Heart left ventricle (tissue), 16 donors: ENCODE results near the gene CBX2. TPM values are rescaled to one million over a fixed set of nuclear protein-coding genes. Genes with fewer than 3 reads are reported as not detected.

Experiments
- ATAC-seq, 4 donors: fragments of 200-7000 bp; cut with Tn5 transposase; one replicate each; pipeline ENCODE4 v1.9.1; 2020 to 2022; ENCODE audit warnings: moderate library complexity in 4 of 4, mild to moderate bottlenecking in 3 of 4, moderate number of reproducible peaks in 1 of 4
- DNase-seq, 5 donors: peaks; one replicate each; pipeline ENCODE4 v3.0.0-alpha.2; 2020
- H3K27ac ChIP-seq, 12 donors: fragments of 200-600 bp; sonication (generic) in 4 of 12; one replicate each; pipeline versions ENCODE4 v1.5.0 to v1.8.0; 2016 to 2022; ENCODE audit warnings: mild to moderate bottlenecking in 2 of 12
- H3K27me3 ChIP-seq, 9 donors: fragments of 200-600 bp; sonication (generic) in 2 of 9; one replicate each; pipeline versions ENCODE4 v1.5.1 to v1.8.0; 2016 to 2022; ENCODE audit warnings: mild to moderate bottlenecking in 3 of 9
- H3K36me3 ChIP-seq, 9 donors: fragments of 200-600 bp; sonication (generic) in 2 of 9; one replicate each; pipeline versions ENCODE4 v1.5.0 to v1.8.0; 2018 to 2022; ENCODE audit warnings: mild to moderate bottlenecking in 2 of 9
- H3K4me1 ChIP-seq, 12 donors: fragments of 200-600 bp; sonication (generic) in 4 of 12; one replicate each; pipeline versions ENCODE4 v1.5.0 to v1.8.0; 2016 to 2022; ENCODE audit warnings: mild to moderate bottlenecking in 3 of 12
- H3K4me3 ChIP-seq, 12 donors: fragments of 200-600 bp; sonication (generic) in 4 of 12; one replicate each; pipeline versions ENCODE4 v1.5.0 to v1.8.0; 2017 to 2022; ENCODE audit warnings: mild to moderate bottlenecking in 9 of 12, moderate library complexity in 4 of 12
- H3K9me3 ChIP-seq, 12 donors: fragments of 200-600 bp; sonication (generic) in 4 of 12; one replicate each; pipeline versions ENCODE4 v1.5.0 to v1.8.0; 2016 to 2022; ENCODE audit warnings: mild to moderate bottlenecking in 1 of 12
- POLR2A ChIP-seq, 2 donors: fragments of 450-650 bp; IDR thresholded peaks; one replicate each; pipeline ENCODE4 v1.6.1; 2017; ENCODE audit warnings: antibody characterized with exemption in 2 of 2, mild to moderate bottlenecking in 2 of 2, moderate library complexity in 2 of 2
- WGBS, 4 donors: extraction: QIAGEN DNeasy Blood & Tissue Kit in 2 of 4; methylation state at CpG; one replicate each; pipeline versions ENCODE4 v1.1.5 to v1.1.7; 2013 to 2018; 5-methylcytosine and 5-hydroxymethylcytosine counted together
- intact Hi-C, 10 donors: fragments of 100-400 bp; cut with DNase I; formaldehyde crosslinking; loops; one replicate each; pipeline versions ENCODE4 v1.11.1 to v1.14.2; 2022
- polyA plus RNA-seq, 2 donors: library from polyadenylated mRNA; stranded (reverse); fragments of 200-250 nt; gene quantifications; one replicate each; pipeline ENCODE4 v1.2.3, GENCODE V29; 2013
- total RNA-seq, 9 donors: library from RNA; depleted of rRNA in 2 of 9; stranded (reverse); fragments of >200 nt in 2 of 9; fragmentation: NEBNext Ultra II Directional in 3 of 9; extraction: Animal tissue kit (Norgen Biotek cat#: 25700) in 3 of 9; gene quantifications; one replicate each; pipeline versions ENCODE4 v1.1.0 to v1.2.4, GENCODE V29; 2016 to 2023
- TF ChIP-seq, protein P1 (sequence below), 12 donors: fragments of 200-600 bp; sonication (generic) in 4 of 12; IDR thresholded peaks; one replicate each; pipeline versions ENCODE4 v1.5.0 to v1.8.0; 2018 to 2022; ENCODE audit warnings: antibody characterized with exemption in 12 of 12, mild to moderate bottlenecking in 5 of 12
- donor health status: ischemic (EF 13 %, LVEDD 7.1; RV severe dilation, severe dysfunction).
- donor health status: healthy with polysubstance abuse.
- donor health status: DM: no; HTN: yes; CAD: no.
- donor health status: DM: no; HTN: no; CAD: no.
- donor health status: ischemic (EF 25% LVEDD 6.9; RV normal size, moderate dysfunction).
- donor health status: ischemic (EF 25% LVEDD 5.7; RV mildly dilated, moderate dysfunction).
- donor health status: healthy.
- donor health status: DM: yes; HTN: yes; CAD: no.
- donor health status: ischemic (EF 35%, LVEDD 5.7; RV mildly dilated, moderate dysfunction).
- donor health status: nonischemic (EF 11% LVEDD 7.7; RV severe dilation, severe dysfunction).
- donor health status: DM: yes; HTN: yes; CAD: no.
- donor health status: PGD.
- donor health status: ischemic (EF 29% LVEDD 5.4; RV normal size, mild dysfunction).
- donor health status: nonischemic (EF 23%, LVEDD 6.1; RV moderate dilation, normal function).

Gene CBX2
- total and polyA plus RNA-seq, 11 donors, result 2.4 to 4.3 (median 3.1) TPM

GRCh38 chr17:79781736-79782575, 4.0 kb downstream of the CBX2 start:
- no peaks in the 10 kb centered on the region for H3K9me3 ChIP-seq
- peaks cover 0 to 7% (median 0%) of the 10 kb centered on the region in 9 donors for H3K36me3 ChIP-seq
- no peak overlapping the region for H3K4me3 ChIP-seq
- ATAC-seq, result no peak
- 70 to 86% (median 80%) methylated on average over 27 of the region's 27 CpGs for WGBS, 4 donors
- intact Hi-C loops, result loop anchor here in 2 of 10 donors (10.0 kb wide), 2 partner anchors 133 to 213 kb away; no protein-coding TSS in a partner anchor
- H3K4me1 ChIP-seq, result peaks cover 0 to 44% (median 19%) of the 10 kb centered on the region in 12 donors
- TF ChIP-seq, protein P1, sequence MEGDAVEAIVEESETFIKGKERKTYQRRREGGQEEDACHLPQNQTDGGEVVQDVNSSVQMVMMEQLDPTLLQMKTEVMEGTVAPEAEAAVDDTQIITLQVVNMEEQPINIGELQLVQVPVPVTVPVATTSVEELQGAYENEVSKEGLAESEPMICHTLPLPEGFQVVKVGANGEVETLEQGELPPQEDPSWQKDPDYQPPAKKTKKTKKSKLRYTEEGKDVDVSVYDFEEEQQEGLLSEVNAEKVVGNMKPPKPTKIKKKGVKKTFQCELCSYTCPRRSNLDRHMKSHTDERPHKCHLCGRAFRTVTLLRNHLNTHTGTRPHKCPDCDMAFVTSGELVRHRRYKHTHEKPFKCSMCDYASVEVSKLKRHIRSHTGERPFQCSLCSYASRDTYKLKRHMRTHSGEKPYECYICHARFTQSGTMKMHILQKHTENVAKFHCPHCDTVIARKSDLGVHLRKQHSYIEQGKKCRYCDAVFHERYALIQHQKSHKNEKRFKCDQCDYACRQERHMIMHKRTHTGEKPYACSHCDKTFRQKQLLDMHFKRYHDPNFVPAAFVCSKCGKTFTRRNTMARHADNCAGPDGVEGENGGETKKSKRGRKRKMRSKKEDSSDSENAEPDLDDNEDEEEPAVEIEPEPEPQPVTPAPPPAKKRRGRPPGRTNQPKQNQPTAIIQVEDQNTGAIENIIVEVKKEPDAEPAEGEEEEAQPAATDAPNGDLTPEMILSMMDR (IDR thresholded peaks at IDR 0.05), result no peak
- no peak for TF ChIP-seq POLR2A (IDR thresholded peaks at IDR 0.05)
- peaks cover 0 to 38% (median 3%) of the 10 kb centered on the region in 9 donors for H3K27me3 ChIP-seq
- no peak overlapping the region for H3K27ac ChIP-seq
- peak in 1 of 5 donors; percentile 54 for DNase-seq

- intact Hi-C loops, result loop anchor here in 2 of 10 donors (10.0 kb wide), 2 partner anchors 131 to 211 kb away; no protein-coding TSS in a partner anchor
- Histone ChIP-seq H3K36me3 (peaks cover 0 to 7% (median 0%) of the 10 kb centered on the region in 9 donors), H3K4me3 (no peak overlapping the region), H3K27ac (no peak overlapping the region), H3K9me3 (no peaks in the 10 kb centered on the region), H3K4me1 (peaks cover 0 to 27% (median 6%) of the 10 kb centered on the region in 12 donors), H3K27me3 (peaks cover 2 to 40% (median 15%) of the 10 kb centered on the region in 9 donors)
- DNase-seq (peak in 1 of 5 donors; percentile 42), ATAC-seq (no peak)
- 96 to 97% (median 96%) methylated on average over 15 to 18 of the region's 18 CpGs for WGBS, 4 donors
- TF ChIP-seq, protein P1 (IDR thresholded peaks at IDR 0.05), result no peak
- no peak for TF ChIP-seq POLR2A (IDR thresholded peaks at IDR 0.05)
Observed at GRCh38 chr17:79783891-79784290, 5.9 kb downstream of the CBX2 start.

DNA sequence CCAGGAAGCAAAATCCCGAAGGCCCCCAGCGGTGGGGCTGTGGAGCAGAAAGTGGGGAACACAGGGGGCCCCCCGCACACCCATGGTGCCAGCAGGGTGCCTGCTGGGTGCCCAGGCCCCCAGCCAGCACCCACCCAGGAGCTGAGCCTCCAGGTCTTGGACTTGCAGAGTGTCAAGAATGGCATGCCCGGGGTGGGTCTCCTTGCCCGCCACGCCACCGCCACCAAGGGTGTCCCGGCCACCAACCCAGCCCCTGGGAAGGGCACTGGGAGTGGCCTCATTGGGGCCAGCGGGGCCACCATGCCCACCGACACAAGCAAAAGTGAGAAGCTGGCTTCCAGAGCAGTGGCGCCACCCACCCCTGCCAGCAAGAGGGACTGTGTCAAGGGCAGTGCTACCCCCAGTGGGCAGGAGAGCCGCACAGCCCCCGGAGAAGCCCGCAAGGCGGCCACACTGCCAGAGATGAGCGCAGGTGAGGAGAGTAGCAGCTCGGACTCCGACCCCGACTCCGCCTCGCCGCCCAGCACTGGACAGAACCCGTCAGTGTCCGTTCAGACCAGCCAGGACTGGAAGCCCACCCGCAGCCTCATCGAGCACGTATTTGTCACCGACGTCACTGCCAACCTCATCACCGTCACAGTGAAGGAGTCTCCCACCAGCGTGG, 6.5 kb downstream of the CBX2 start:
- intact Hi-C loops, result loop anchor here in 4 of 10 donors (5.0 to 10.0 kb wide), 5 partner anchors 130 to 210 kb away; no protein-coding TSS in a partner anchor
- no peak for ATAC-seq
- H3K27me3 ChIP-seq, result peaks cover 8 to 42% (median 21%) of the 10 kb centered on the region in 9 donors
- no peak overlapping the region for H3K4me3 ChIP-seq
- TF ChIP-seq, protein P1 (IDR thresholded peaks at IDR 0.05), result no peak
- TF ChIP-seq POLR2A (IDR thresholded peaks at IDR 0.05), result no peak
- no peak overlapping the region for H3K27ac ChIP-seq
- peak in 1 of 5 donors; percentile 51 for DNase-seq
- H3K9me3 ChIP-seq, result no peaks in the 10 kb centered on the region
- peaks cover 0 to 7% (median 0%) of the 10 kb centered on the region in 9 donors for H3K36me3 ChIP-seq
- WGBS, 4 donors, result 94 to 97% (median 96%) methylated on average over 24 to 31 of the region's 31 CpGs
- peaks cover 0 to 23% (median 5%) of the 10 kb centered on the region in 12 donors for H3K4me1 ChIP-seq
